Measurements from ENCODE around the gene PCDHA2.
"Not testable (repeated sequence)": the region's sequence is repeated elsewhere in the genome, so short reads cannot be mapped to it uniquely, and the experiment has no call there.

Gene PCDHA2

GRCh38 chr5:140808889-140809291, 14.2 kb downstream of the PCDHA2 start:
- DNase-seq (ENCODE audit: low read depth in 2 of 3, low spot score in 2 of 3), result no peak

- no peak for DNase-seq (ENCODE audit: low read depth in 2 of 3, low spot score in 2 of 3)
Observed at GRCh38 chr5:140821375-140822280, 27.0 kb downstream of the PCDHA2 start, which contains the start of gene PCDHA5. TSS of gene PCDHA5 (plus strand) at chr5:140821613.

- DNase-seq (ENCODE audit: low read depth in 2 of 3, low spot score in 2 of 3), result no peak
Observed at GRCh38 chr5:140822281-140822629, 27.6 kb downstream of the PCDHA2 start.

GRCh38 chr5:140822969-140823368, 28.3 kb downstream of the PCDHA2 start:
- DNase-seq (ENCODE audit: low read depth in 2 of 3, low spot score in 2 of 3), result not testable (repeated sequence)

- no peak for DNase-seq (ENCODE audit: low read depth in 2 of 3, low spot score in 2 of 3)
Observed at GRCh38 chr5:140823475-140823874, 28.8 kb downstream of the PCDHA2 start.

GRCh38 chr5:140827704-140828361, 33.2 kb downstream of the PCDHA2 start, which contains the start of gene PCDHA6:
TSS of gene PCDHA6 (plus strand) at chr5:140827960. CDS start at chr5:140828092, 132 bp downstream.
- no peak for DNase-seq (ENCODE audit: low read depth in 2 of 3, low spot score in 2 of 3)

GRCh38 chr5:140828362-140828737, 33.7 kb downstream of the PCDHA2 start:
- no peak for DNase-seq (ENCODE audit: low read depth in 2 of 3, low spot score in 2 of 3)

- DNase-seq (ENCODE audit: low read depth in 2 of 3, low spot score in 2 of 3), result not testable (repeated sequence)
Observed at GRCh38 chr5:140829511-140830501, 35.2 kb downstream of the PCDHA2 start.

GRCh38 chr5:140833993-140834392, 39.3 kb downstream of the PCDHA2 start, which contains the start of gene PCDHA7:
TSS of gene PCDHA7 (plus strand) at chr5:140834269. CDS start at chr5:140834384, 115 bp downstream.
- DNase-seq (ENCODE audit: low read depth in 2 of 3, low spot score in 2 of 3), result no peak

GRCh38 chr5:140834439-140835008, 39.9 kb downstream of the PCDHA2 start:
- not testable (repeated sequence) for DNase-seq (ENCODE audit: low read depth in 2 of 3, low spot score in 2 of 3)

GRCh38 chr5:140835622-140836510, 41.2 kb downstream of the PCDHA2 start:
- no peak for DNase-seq (ENCODE audit: low read depth in 2 of 3, low spot score in 2 of 3)

GRCh38 chr5:140840978-140841962, 46.6 kb downstream of the PCDHA2 start, which contains the start of gene PCDHA8:
TSS of gene PCDHA8 (plus strand) at chr5:140841187. CDS start at chr5:140841322, 135 bp downstream.
- no peak for DNase-seq (ENCODE audit: low read depth in 2 of 3, low spot score in 2 of 3)

GRCh38 chr5:140842798-140843733, 48.4 kb downstream of the PCDHA2 start:
- no peak for DNase-seq (ENCODE audit: low read depth in 2 of 3, low spot score in 2 of 3)

Measured in activated CD8-positive, alpha-beta memory T cell treated with anti-CD3 and anti-CD28 coated beads for 48 hours (primary cell).